ENCODE data around the gene IRF3. TPM values are rescaled to one million over a fixed set of nuclear protein-coding genes. Genes with fewer than 3 reads are reported as not detected.
A peak's percentile ranks its signal among the peaks of the same experiment; 100 is the strongest.

IRF3 gene
- total and polyA plus RNA-seq, 2 donors (not counting 1 experiment from before 2014, with no cell fraction given) = 233 to 262 TPM

DNA sequence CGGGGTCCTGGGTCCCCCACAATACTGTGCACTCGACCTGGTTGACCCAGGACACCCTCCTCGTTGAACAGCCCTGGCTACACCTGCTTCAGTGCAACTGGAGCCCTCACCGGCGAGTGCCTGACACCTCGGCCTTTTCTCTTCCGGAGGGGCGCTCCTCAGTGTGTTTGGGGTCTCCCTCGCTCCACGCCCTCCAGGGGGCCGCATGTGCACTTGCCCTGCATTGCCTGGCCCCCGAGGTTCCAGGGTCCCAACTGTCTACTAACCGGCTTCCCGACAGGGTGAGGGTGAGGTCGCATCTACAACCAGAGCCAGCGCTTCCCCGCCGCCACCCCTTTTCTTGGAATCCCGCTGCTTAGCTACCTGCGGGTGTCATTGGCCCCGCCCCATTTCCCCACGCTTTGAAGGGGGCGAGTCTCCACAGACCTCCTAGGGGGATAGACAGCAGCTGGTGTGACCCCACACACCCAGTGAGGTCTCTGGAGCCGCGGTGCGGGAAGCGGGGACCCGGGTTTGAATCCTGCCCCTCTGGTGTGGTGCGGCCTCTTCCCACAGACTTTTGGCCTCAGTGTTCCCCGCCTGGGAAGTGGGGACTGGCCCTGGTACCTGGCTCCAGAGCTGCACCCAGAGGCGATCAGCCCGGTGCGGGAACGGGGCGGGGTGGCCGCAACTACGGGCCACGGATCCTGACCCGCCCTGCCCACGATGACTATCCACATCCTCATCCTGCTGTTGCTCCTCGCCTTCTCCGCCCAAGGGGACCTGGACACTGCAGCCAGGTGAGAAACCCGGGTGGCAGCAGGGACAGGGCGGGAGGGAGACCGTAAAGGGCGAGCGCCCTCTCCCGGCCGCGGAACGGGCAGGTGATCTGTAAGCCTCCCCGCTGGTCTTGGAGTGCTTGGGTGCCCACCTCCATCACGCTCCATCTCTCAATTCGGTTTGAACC lies 23.7 kb upstream of the IRF3 start, which contains the start of gene ADM5:
Gene ADM5 (plus strand): TSS at position 462 of the 946 bp plus-strand sequence. CDS start 244 bp downstream, at position 706.
- Histone ChIP-seq H3K4me2 (replicated peaks; ENCODE audit: low read depth, low read length, poor library complexity, severe bottlenecking) (peak within 1 kb of the TSS; percentile 87), H4K20me1 (ENCODE audit: control insufficient read depth, insufficient read depth, low read length, poor library complexity, severe bottlenecking) (peaks cover 41% of the 10 kb centered on the region), H2AFZ (ENCODE audit: insufficient read depth, low read depth, low read length, poor library complexity, severe bottlenecking) (peak within 1 kb of the TSS; percentile 76), H3K4me3 (ENCODE audit: control extremely low read depth in 1 of 5, extremely low read depth in 1 of 5, insufficient read depth in 1 of 5, low read depth in 2 of 5, low read length in 4 of 5) (peak within 1 kb of the TSS in 4 of 5 experiments; percentile 42 to 58 (median 46)), H3K27ac (ENCODE audit: low read length in 2 of 2) (no peak within 1 kb of the TSS), H3K27me3 (replicated peaks in 1 of 4; ENCODE audit: control extremely low read depth in 1 of 4, control insufficient read depth in 3 of 4, insufficient read depth in 4 of 4, low read length in 3 of 4) (peaks cover 0 to 33% (median 14%) of the 10 kb centered on the region in 4 experiments), H3K79me2 (ENCODE audit: control insufficient read depth, insufficient read depth, low read length) (no peaks in the 10 kb centered on the region), H3K4me1 (ENCODE audit: control insufficient read depth in 2 of 2, insufficient read depth in 2 of 2, low read length in 2 of 2) (peaks cover 25% of the 10 kb centered on the region in 2 donors), H3K9me3 (ENCODE audit: control extremely low read depth in 1 of 3, control insufficient read depth in 2 of 3, insufficient read depth in 1 of 3, low read length in 2 of 3) (peaks cover 0 to 8% (median 0%) of the 10 kb centered on the region in 3 donors), H3K9ac (ENCODE audit: low read length) (peak within 1 kb of the TSS; percentile 62), H3K36me3 (replicated peaks in 1 of 2; ENCODE audit: control extremely low read depth in 1 of 2, control insufficient read depth in 1 of 2, extremely low read depth in 1 of 2, insufficient read depth in 2 of 2, low read length in 1 of 2) (peaks cover 0 to 33% of the 10 kb centered on the region in 2 experiments)
- DNase-seq = peak; percentile 63
- Mint-ChIP-seq H3K27ac (peak within 1 kb of the TSS; percentile 70), H3K9me3 (ENCODE audit: insufficient read depth) (no peaks in the 10 kb centered on the region), H3K4me3 (peak within 1 kb of the TSS; percentile 89), H3K4me1 (peaks cover 22% of the 10 kb centered on the region), H3K27me3 (peaks cover 31% of the 10 kb centered on the region)
- 47% methylated on average over 54 of the region's 54 CpGs for WGBS (ENCODE audit: insufficient coverage)
- TF ChIP-seq, protein P1, sequence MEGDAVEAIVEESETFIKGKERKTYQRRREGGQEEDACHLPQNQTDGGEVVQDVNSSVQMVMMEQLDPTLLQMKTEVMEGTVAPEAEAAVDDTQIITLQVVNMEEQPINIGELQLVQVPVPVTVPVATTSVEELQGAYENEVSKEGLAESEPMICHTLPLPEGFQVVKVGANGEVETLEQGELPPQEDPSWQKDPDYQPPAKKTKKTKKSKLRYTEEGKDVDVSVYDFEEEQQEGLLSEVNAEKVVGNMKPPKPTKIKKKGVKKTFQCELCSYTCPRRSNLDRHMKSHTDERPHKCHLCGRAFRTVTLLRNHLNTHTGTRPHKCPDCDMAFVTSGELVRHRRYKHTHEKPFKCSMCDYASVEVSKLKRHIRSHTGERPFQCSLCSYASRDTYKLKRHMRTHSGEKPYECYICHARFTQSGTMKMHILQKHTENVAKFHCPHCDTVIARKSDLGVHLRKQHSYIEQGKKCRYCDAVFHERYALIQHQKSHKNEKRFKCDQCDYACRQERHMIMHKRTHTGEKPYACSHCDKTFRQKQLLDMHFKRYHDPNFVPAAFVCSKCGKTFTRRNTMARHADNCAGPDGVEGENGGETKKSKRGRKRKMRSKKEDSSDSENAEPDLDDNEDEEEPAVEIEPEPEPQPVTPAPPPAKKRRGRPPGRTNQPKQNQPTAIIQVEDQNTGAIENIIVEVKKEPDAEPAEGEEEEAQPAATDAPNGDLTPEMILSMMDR (IDR thresholded peaks at IDR 0.05) = peak; percentile 63
- no peak for TF ChIP-seq EZH2 (IDR thresholded peaks at IDR 0.05; ENCODE audit: borderline replicate concordance, insufficient read depth, low read depth, low read length, poor library complexity, severe bottlenecking)
- ChIA-PET CTCF (interaction anchor here (1.1 to 1.7 kb wide), 3 partner anchors 8 to 14 kb away, joined by 3 to 6 read pairs (median 4); no protein-coding TSS in a partner anchor), POLR2A (no interaction called here)
- intact Hi-C loops (cut with micrococcal nuclease) = no loop called here
- peak; percentile 56 for ATAC-seq (ENCODE audit: low read depth)
